Testis (tissue), 3 donors: ENCODE data around the gene LY6G5C. TPM values are rescaled to one million over a fixed set of nuclear protein-coding genes. Genes with fewer than 3 reads are reported as not detected.

Experiments
- DNase-seq: peaks from one replicate; pipeline ENCODE4 v3.0.0-alpha.2; 2019
- H3K27ac ChIP-seq, 2 donors: fragments of 200-600 bp; sonication (generic); one replicate each; pipeline ENCODE4 v1.5.1; 2019
- H3K27me3 ChIP-seq: fragments of 200-600 bp; sonication (generic); one replicate; pipeline ENCODE4 v1.5.1; 2019
- H3K36me3 ChIP-seq: fragments of 200-600 bp; sonication (generic); one replicate; pipeline ENCODE4 v1.5.1; 2017; ENCODE audit warnings: low read depth; ENCODE audit errors: missing control alignments
- H3K4me1 ChIP-seq: fragments of 200-600 bp; sonication (generic); one replicate; pipeline ENCODE4 v1.5.1; 2019
- H3K4me3 ChIP-seq, 2 donors: fragments of 200-600 bp; sonication (generic); one replicate each; pipeline ENCODE4 v1.5.1; 2017 to 2019
- H3K9me3 ChIP-seq: fragments of 200-600 bp; sonication (generic); one replicate; pipeline ENCODE4 v1.5.1; 2017
- POLR2A ChIP-seq: fragments of 450-650 bp; IDR thresholded peaks from one replicate; pipeline ENCODE4 v1.6.1; 2017; ENCODE audit warnings: antibody characterized with exemption, mild to moderate bottlenecking, moderate library complexity
- WGBS, 2 donors: methylation state at CpG; one replicate each; pipeline ENCODE4 v1.1.5; 2018; 5-methylcytosine and 5-hydroxymethylcytosine counted together
- intact Hi-C: fragments of 100-400 bp; cut with DNase I; formaldehyde crosslinking; loops from one replicate; pipeline ENCODE4 v1.15.1; 2023; ENCODE audit warnings: low total_unique reads
- polyA plus RNA-seq: library from polyadenylated mRNA; stranded (reverse); fragments of 350-450 nt; fragmentation: Illumina TruSeq; extraction: RNeasy Lipid Tissue Mini Kit (QIAGEN cat#74804); gene quantifications from one replicate; pipeline ENCODE4 v1.2.3, GENCODE V29; 2014; ENCODE audit warnings: low read depth, low replicate concordance; ENCODE audit not compliant: insufficient read depth
- total RNA-seq, 2 donors: library from RNA; depleted of rRNA; stranded (reverse); fragments of >200 nt; gene quantifications; one replicate each; pipeline ENCODE4 v1.2.3, GENCODE V29; 2016
- TF ChIP-seq, protein P1 (sequence below), 3 experiments: fragments of 450-650 bp in 2 of 3; fragments of 200-600 bp in 1 of 3; sonication (generic) in 1 of 3; IDR thresholded peaks; one replicate each; pipeline ENCODE4 v1.5.1; 2016 to 2019; ENCODE audit warnings: antibody characterized with exemption in 3 of 3, mild to moderate bottlenecking in 2 of 3, moderate library complexity in 1 of 3

LY6G5C gene
- total and polyA plus RNA-seq, 3 donors from 2014 or later = 8.7 to 18.3 (median 14.0) TPM

DNA sequence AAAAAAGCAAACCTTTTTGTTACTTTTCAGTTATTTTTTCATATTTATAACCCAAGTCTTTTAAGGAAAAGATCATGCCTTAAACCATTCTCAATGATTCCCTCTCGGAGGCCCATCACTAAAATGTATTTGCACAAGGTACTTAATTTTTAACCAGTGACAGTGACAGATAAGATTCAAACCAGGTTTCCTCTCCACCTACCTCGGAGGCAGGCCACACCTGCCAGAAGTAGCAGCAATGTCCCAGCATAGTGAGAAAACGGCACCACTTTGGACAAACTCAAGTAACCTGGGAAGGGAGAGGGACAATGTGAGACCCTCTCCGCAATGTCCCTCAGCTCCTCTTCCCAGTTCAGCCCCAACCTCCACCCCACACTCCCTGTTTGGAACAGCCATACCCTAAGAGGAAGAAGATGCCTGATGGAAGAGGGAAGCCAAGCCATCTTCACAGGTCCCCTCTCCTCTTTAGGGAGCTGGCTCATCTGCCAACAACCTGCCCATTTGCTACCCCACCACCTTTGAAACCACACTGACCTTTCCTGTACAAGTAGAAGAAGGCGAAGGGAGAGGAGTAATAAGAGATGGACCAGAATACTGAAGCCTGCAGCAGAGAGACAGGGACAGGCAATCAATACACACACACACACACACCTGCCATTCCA is 20.0 kb upstream of the LY6G5C start:
- H3K4me1 ChIP-seq = peaks cover 10% of the 10 kb centered on the region
- WGBS, 2 donors = 86 to 91% methylated on average over 5 of the region's 5 CpGs
- no peak overlapping the region for H3K27ac ChIP-seq
- H3K36me3 ChIP-seq = no peaks in the 10 kb centered on the region
- no peak overlapping the region for H3K4me3 ChIP-seq
- no peak for TF ChIP-seq POLR2A
- TF ChIP-seq, protein P1, sequence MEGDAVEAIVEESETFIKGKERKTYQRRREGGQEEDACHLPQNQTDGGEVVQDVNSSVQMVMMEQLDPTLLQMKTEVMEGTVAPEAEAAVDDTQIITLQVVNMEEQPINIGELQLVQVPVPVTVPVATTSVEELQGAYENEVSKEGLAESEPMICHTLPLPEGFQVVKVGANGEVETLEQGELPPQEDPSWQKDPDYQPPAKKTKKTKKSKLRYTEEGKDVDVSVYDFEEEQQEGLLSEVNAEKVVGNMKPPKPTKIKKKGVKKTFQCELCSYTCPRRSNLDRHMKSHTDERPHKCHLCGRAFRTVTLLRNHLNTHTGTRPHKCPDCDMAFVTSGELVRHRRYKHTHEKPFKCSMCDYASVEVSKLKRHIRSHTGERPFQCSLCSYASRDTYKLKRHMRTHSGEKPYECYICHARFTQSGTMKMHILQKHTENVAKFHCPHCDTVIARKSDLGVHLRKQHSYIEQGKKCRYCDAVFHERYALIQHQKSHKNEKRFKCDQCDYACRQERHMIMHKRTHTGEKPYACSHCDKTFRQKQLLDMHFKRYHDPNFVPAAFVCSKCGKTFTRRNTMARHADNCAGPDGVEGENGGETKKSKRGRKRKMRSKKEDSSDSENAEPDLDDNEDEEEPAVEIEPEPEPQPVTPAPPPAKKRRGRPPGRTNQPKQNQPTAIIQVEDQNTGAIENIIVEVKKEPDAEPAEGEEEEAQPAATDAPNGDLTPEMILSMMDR (IDR thresholded peaks at IDR 0.05) = no peak
- no peaks in the 10 kb centered on the region for H3K9me3 ChIP-seq
- H3K27me3 ChIP-seq = no peaks in the 10 kb centered on the region
- DNase-seq = no peak
- intact Hi-C loops = no loop called here

DNA sequence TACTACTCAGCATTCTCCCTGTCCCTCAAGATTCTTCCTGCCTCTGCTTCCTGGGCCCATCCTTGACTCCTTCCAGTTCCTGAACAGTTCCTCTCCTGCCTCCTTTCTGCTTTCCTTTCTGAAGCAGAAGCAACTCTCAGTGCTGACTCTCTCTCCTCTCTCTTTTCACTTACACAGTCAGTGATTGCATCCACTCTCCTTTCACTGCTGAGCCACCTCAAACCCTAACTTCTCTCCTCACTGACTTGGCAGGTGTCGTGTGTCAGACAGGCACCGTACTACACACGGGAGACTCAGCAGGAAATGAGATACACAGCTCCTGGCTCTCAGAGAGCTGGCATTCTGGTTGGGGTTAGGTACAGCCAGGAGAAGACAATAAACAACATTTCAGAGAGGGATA is 16.7 kb upstream of the LY6G5C start:
- H3K36me3 ChIP-seq = no peaks in the 10 kb centered on the region
- 57 to 65% methylated on average over 3 of the region's 3 CpGs for WGBS, 2 donors
- H3K4me3 ChIP-seq = no peak overlapping the region
- intact Hi-C loops = no loop called here
- no peak overlapping the region for H3K27ac ChIP-seq
- H3K4me1 ChIP-seq = peaks cover 10% of the 10 kb centered on the region
- DNase-seq = no peak
- TF ChIP-seq, protein P1 (IDR thresholded peaks at IDR 0.05) = no peak
- TF ChIP-seq POLR2A = no peak
- no peaks in the 10 kb centered on the region for H3K27me3 ChIP-seq
- no peaks in the 10 kb centered on the region for H3K9me3 ChIP-seq

DNA sequence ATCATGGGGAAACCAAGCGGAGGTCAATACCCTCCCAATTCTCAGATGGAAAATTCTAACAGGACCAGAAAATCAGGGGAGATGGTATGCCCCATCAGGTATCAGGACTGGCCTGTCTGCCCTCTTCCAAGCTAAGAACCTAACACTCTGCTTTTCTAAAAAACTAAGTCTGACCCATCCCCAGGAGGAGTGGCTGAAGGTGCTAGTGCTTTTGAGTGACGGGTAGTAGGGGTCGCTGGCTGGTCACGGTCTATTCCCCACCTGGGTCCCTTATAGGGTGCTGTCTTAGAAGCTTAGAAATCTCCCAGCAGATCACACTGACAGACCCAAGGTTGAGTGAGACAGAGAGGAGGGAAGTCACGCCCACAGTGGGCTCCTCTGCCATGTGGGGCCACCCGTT is 12.7 kb upstream of the LY6G5C start:
- H3K4me3 ChIP-seq = no peak overlapping the region
- DNase-seq = no peak
- TF ChIP-seq, protein P1 (IDR thresholded peaks at IDR 0.05) = no peak
- no peak for TF ChIP-seq POLR2A
- H3K27me3 ChIP-seq = no peaks in the 10 kb centered on the region
- 86 to 87% methylated on average over 6 of the region's 6 CpGs for WGBS, 2 donors
- no peaks in the 10 kb centered on the region for H3K36me3 ChIP-seq
- H3K4me1 ChIP-seq = peaks cover 4% of the 10 kb centered on the region
- no peaks in the 10 kb centered on the region for H3K9me3 ChIP-seq
- no peak overlapping the region for H3K27ac ChIP-seq
- intact Hi-C loops = no loop called here

DNA sequence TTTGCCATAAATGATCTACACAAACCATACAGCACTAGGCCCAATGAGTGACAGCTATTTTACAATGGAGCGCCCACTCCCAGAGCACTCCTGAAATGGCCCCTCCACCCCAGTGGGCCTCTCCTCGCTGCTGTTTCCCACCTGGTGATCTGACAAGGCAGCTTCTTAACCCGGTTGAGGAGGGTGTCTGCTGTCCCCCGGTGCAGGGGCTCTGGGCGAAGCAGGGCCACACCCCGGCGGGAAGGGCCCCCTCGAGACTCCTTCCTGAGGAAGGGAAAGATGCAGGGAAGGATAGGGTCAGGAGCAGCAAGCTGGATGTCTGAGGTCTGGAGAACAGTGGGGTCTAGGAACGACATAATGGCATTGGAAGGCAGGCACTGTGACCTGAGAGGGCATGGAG is 12.0 kb upstream of the LY6G5C start:
- no peak overlapping the region for H3K27ac ChIP-seq
- H3K9me3 ChIP-seq = no peaks in the 10 kb centered on the region
- no peaks in the 10 kb centered on the region for H3K27me3 ChIP-seq
- H3K4me1 ChIP-seq = peaks cover 4% of the 10 kb centered on the region
- 86 to 93% methylated on average over 9 of the region's 9 CpGs for WGBS, 2 donors
- no peaks in the 10 kb centered on the region for H3K36me3 ChIP-seq
- TF ChIP-seq, protein P1 (IDR thresholded peaks at IDR 0.05) = no peak
- no peak for TF ChIP-seq POLR2A
- no peak for DNase-seq
- H3K4me3 ChIP-seq = no peak overlapping the region
- intact Hi-C loops = no loop called here

DNA sequence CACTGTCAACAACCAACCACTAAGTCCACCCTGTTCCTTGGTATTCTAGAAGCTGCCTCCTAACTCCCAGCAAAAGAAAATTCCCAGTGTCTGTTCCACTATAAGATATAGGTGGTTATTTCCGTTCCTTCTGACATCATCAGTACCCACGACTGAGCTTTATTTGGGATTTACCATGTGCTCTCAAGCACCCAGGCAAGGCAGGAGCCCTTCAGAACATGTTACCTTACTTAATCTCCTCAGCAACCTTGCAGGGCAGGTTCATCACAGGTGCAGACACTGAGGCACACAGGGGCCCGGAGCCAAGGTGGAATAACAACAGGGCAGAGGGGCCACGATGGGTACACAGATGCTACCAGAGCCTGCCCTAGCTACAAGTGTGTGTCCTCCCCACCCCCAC is 11.5 kb upstream of the LY6G5C start:
- 87 to 93% methylated on average over 4 of the region's 4 CpGs for WGBS, 2 donors
- H3K36me3 ChIP-seq = no peaks in the 10 kb centered on the region
- no peaks in the 10 kb centered on the region for H3K9me3 ChIP-seq
- intact Hi-C loops = no loop called here
- no peak overlapping the region for H3K4me3 ChIP-seq
- TF ChIP-seq, protein P1 (IDR thresholded peaks at IDR 0.05) = no peak
- no peak for TF ChIP-seq POLR2A
- no peak for DNase-seq
- peaks cover 4% of the 10 kb centered on the region for H3K4me1 ChIP-seq
- no peaks in the 10 kb centered on the region for H3K27me3 ChIP-seq
- H3K27ac ChIP-seq = no peak overlapping the region
